Renal pelvis (tissue), 4 donors: ENCODE results near the gene CDH4. TPM values are rescaled to one million over a fixed set of nuclear protein-coding genes. Genes with fewer than 3 reads are reported as not detected.
"Not testable (repeated sequence)": the region's sequence is repeated elsewhere in the genome, so short reads cannot be mapped to it uniquely, and the experiment has no call there.

Experiments used
- DNase-seq: peaks from one replicate; pipeline ENCODE4 v3.0.0-alpha.2; 2013
- polyA plus RNA-seq, 3 donors: library from polyadenylated mRNA; unstranded; fragments of 120-200 nt; gene quantifications; one replicate each; pipeline ENCODE4 v1.2.1, GENCODE V29; 2013; ENCODE audit not compliant: insufficient read length in 3 of 3

The CDH4 gene
- polyA plus RNA-seq, 3 donors: 8.4 to 9.5 (median 8.7) TPM

GRCh38 chr20:61385731-61386130 lies 133.7 kb downstream of the CDH4 start:
- DNase-seq: no peak

- DNase-seq: no peak
Observed at GRCh38 chr20:61387204-61387953, 135.3 kb downstream of the CDH4 start.

- DNase-seq: no peak
Observed at GRCh38 chr20:61387954-61388348, 135.9 kb downstream of the CDH4 start.

GRCh38 chr20:61389077-61389476 lies 137.0 kb downstream of the CDH4 start:
- no peak for DNase-seq

- DNase-seq: no peak
Observed at GRCh38 chr20:61391185-61391584, 139.1 kb downstream of the CDH4 start.

GRCh38 chr20:61391812-61392520 lies 139.9 kb downstream of the CDH4 start:
- no peak for DNase-seq

GRCh38 chr20:61394088-61394799 lies 142.2 kb downstream of the CDH4 start:
- no peak for DNase-seq

- no peak for DNase-seq
Observed at GRCh38 chr20:61396262-61396848, 144.3 kb downstream of the CDH4 start.

GRCh38 chr20:61397146-61397545 lies 145.1 kb downstream of the CDH4 start:
- DNase-seq: no peak

- no peak for DNase-seq
Observed at GRCh38 chr20:61397790-61398189, 145.7 kb downstream of the CDH4 start.

GRCh38 chr20:61399433-61399832 lies 147.4 kb downstream of the CDH4 start:
- DNase-seq: no peak

GRCh38 chr20:61400499-61400898 lies 148.4 kb downstream of the CDH4 start:
- no peak for DNase-seq

- no peak for DNase-seq
Observed at GRCh38 chr20:61404303-61404702, 152.2 kb downstream of the CDH4 start.

- no peak for DNase-seq
Observed at GRCh38 chr20:61405007-61405406, 152.9 kb downstream of the CDH4 start.

- DNase-seq: not testable (repeated sequence)
Observed at GRCh38 chr20:61406773-61407172, 154.7 kb downstream of the CDH4 start.

- DNase-seq: no peak
Observed at GRCh38 chr20:61407561-61407960, 155.5 kb downstream of the CDH4 start.

GRCh38 chr20:61408951-61409740 lies 157.1 kb downstream of the CDH4 start:
- no peak for DNase-seq

- DNase-seq: no peak
Observed at GRCh38 chr20:61411743-61412142, 159.7 kb downstream of the CDH4 start.

GRCh38 chr20:61413752-61414151 lies 161.7 kb downstream of the CDH4 start:
- no peak for DNase-seq

- no peak for DNase-seq
Observed at GRCh38 chr20:61414455-61414991, 162.5 kb downstream of the CDH4 start.

GRCh38 chr20:61416546-61416945 lies 164.5 kb downstream of the CDH4 start:
- no peak for DNase-seq
